Endothelial cell of umbilical vein (primary cell): ENCODE results near the gene EYS. TPM values are rescaled to one million over a fixed set of nuclear protein-coding genes. Genes with fewer than 3 reads are reported as not detected.

Experiments
- BruUV-seq: library from RNA; stranded (reverse); fragments of 400-500 nt; replicated peaks from 2 replicates; lab custom pipeline; 2021; lab: Mats Ljungman, UMichigan
- CTCF ChIA-PET: fragments of 300-600, 350-600 bp; sonication (Branson Sonifier 250); formaldehyde crosslinking; loops from one replicate; lab custom pipeline; 2021; ENCODE audit warnings: antibody characterized with exemption, inconsistent platforms; lab: Charles Lee
- POLR2A ChIA-PET: fragments of 300-600, 350-600 bp; sonication (Branson Sonifier 250); formaldehyde crosslinking; loops from one replicate; lab custom pipeline; 2021; ENCODE audit warnings: antibody characterized with exemption, inconsistent platforms; lab: Charles Lee
- DNase-seq: peaks from one replicate; pipeline ENCODE4 v3.0.0-alpha.2; 2011; ENCODE audit warnings: low read depth, low spot score
- FAIRE-seq: peaks from 2 replicates; lab custom pipeline; 2011; peaks lifted over from hg19 to GRCh38; lab: Jason Lieb, UNC
- H2AFZ ChIP-seq: 2 replicates; pipeline ENCODE4 v1.6.0; 2012; ENCODE audit warnings: low read depth, low read length, control low read depth, inconsistent platforms
- H3K27ac ChIP-seq: 2 replicates; pipeline ENCODE4 v1.5.1; 2011; ENCODE audit warnings: low read depth, mild to moderate bottlenecking, control low read depth, low read length, moderate library complexity; ENCODE audit not compliant: insufficient read depth
- H3K27me3 ChIP-seq, 2 experiments: 2 replicates each; pipeline versions ENCODE4 v1.6.0 to v1.6.1; 2011; ENCODE audit warnings: low read length in 2 of 2, mixed read lengths in 1 of 2; ENCODE audit not compliant: control insufficient read depth in 2 of 2, insufficient read depth in 2 of 2
- H3K36me3 ChIP-seq, 2 experiments: 2 replicates in 1 of 2; 3 replicates in 1 of 2; pipeline ENCODE4 v1.5.1; 2011; ENCODE audit warnings: low read length in 2 of 2, mild to moderate bottlenecking in 1 of 2, moderate library complexity in 1 of 2; ENCODE audit not compliant: control insufficient read depth in 2 of 2, insufficient read depth in 2 of 2; ENCODE audit errors: extremely low read depth in 1 of 2
- H3K4me1 ChIP-seq: 3 replicates; pipeline ENCODE4 v1.5.1; 2011; ENCODE audit warnings: mild to moderate bottlenecking, low read length; ENCODE audit not compliant: control insufficient read depth, insufficient read depth; ENCODE audit errors: extremely low read depth
- H3K4me2 ChIP-seq: 2 replicates; pipeline ENCODE4 v1.6.1; 2011; ENCODE audit warnings: low read length, control low read depth, mixed read lengths; ENCODE audit not compliant: insufficient read depth
- H3K4me3 ChIP-seq, 3 experiments: fragments of 200-600 bp in 1 of 3; sonication (generic), shearing (Covaris generic) in 1 of 3; replicated peaks in 1 of 3; 2 replicates each; pipeline ENCODE4 v1.5.1; 2011 to 2016; ENCODE audit warnings: control low read depth in 3 of 3, low read length in 3 of 3, mild to moderate bottlenecking in 2 of 3, inconsistent platforms in 1 of 3, low read depth in 1 of 3, moderate library complexity in 1 of 3; ENCODE audit not compliant: insufficient read depth in 1 of 3
- H3K79me2 ChIP-seq: 2 replicates; pipeline ENCODE4 v1.6.0; 2012; ENCODE audit warnings: low read length, inconsistent platforms; ENCODE audit not compliant: control insufficient read depth, insufficient read depth
- H3K9ac ChIP-seq: replicated peaks from 2 replicates; pipeline ENCODE3; 2011; ENCODE audit warnings: low read length, control low read depth; ENCODE audit not compliant: insufficient read depth; ENCODE audit errors: extremely low read depth
- H3K9me1 ChIP-seq: replicated peaks from 3 replicates; pipeline ENCODE4 v1.6.0; 2011; ENCODE audit warnings: mild to moderate bottlenecking, low read length; ENCODE audit not compliant: control insufficient read depth, insufficient read depth; ENCODE audit errors: extremely low read depth
- H3K9me3 ChIP-seq: replicated peaks from 2 replicates; pipeline ENCODE4 v1.5.1; 2012; ENCODE audit warnings: low read length, inconsistent platforms; ENCODE audit not compliant: control insufficient read depth, insufficient read depth
- H4K20me1 ChIP-seq: replicated peaks from 2 replicates; pipeline ENCODE3; 2011; ENCODE audit warnings: mild to moderate bottlenecking, low read length; ENCODE audit not compliant: control insufficient read depth, insufficient read depth; ENCODE audit errors: extremely low read depth
- EZH2 ChIP-seq: IDR thresholded peaks from 2 replicates; pipeline ENCODE4 v1.6.1; 2012; ENCODE audit warnings: borderline replicate concordance, low read depth, mild to moderate bottlenecking, moderate library complexity, low read length, inconsistent platforms; ENCODE audit not compliant: severe bottlenecking
- FOS ChIP-seq: IDR thresholded peaks from 2 replicates; pipeline ENCODE4 v1.6.1; 2011; ENCODE audit warnings: mild to moderate bottlenecking, low read length, moderate library complexity, borderline replicate concordance; ENCODE audit not compliant: insufficient read depth
- GATA2 ChIP-seq: IDR thresholded peaks from 2 replicates; pipeline ENCODE4 v1.7.0; 2011; ENCODE audit warnings: low read depth, mild to moderate bottlenecking, moderate library complexity, mixed read lengths, low read length; ENCODE audit not compliant: insufficient read length, insufficient read depth
- JUN ChIP-seq: IDR thresholded peaks from 2 replicates; pipeline ENCODE4 v1.6.1; 2011; ENCODE audit warnings: borderline replicate concordance, low read depth; ENCODE audit not compliant: insufficient read length, insufficient read depth
- MYC ChIP-seq: IDR thresholded peaks from one replicate; pipeline ENCODE4 v1.6.1; 2011; ENCODE audit warnings: mild to moderate bottlenecking, low read depth, low read length
- POLR2A ChIP-seq: IDR thresholded peaks from 2 replicates; pipeline ENCODE4 v1.6.1; 2012; ENCODE audit warnings: low read depth, mild to moderate bottlenecking, control low read depth, low read length
- POLR2AphosphoS5 ChIP-seq: IDR thresholded peaks from 2 replicates; pipeline ENCODE4 v1.6.1; 2012; ENCODE audit warnings: low read depth, mild to moderate bottlenecking, control low read depth, low read length, moderate library complexity; ENCODE audit not compliant: insufficient read depth
- dilution Hi-C: fragments of 300-500 bp; cut with MboI; formaldehyde crosslinking; loops from one replicate; pipeline ENCODE4 v1.15.0; 2019; ENCODE audit warnings: low sequenced_read_pairs; ENCODE audit not compliant: extremely low pct_ligation_motif_present
- intact Hi-C: fragments of 100-400 bp; cut with micrococcal nuclease; formaldehyde crosslinking; loops from one replicate; pipeline ENCODE4 v1.10.0; 2022
- polyA plus RNA-seq, 4 experiments: library from polyadenylated mRNA; depleted of rRNA in 3 of 4; stranded (reverse) in 3 of 4; unstranded in 1 of 4; fragments of >200 nt; gene quantifications; 2 replicates each; pipeline versions ENCODE4 v1.2.1 to v1.2.3, GENCODE V29; 2011 to 2012; ENCODE audit warnings: missing spikeins in 1 of 4
- total RNA-seq: library from RNA; stranded (reverse); gene quantifications from 2 replicates; pipeline ENCODE4 v1.2.3, GENCODE V29; 2021
- TF ChIP-seq, protein P1 (sequence below), 2 donors: IDR thresholded peaks; 1 replicate in 1 of 2; 2 replicates in 1 of 2; pipeline ENCODE4 v1.5.1; 2011; ENCODE audit warnings: low read length in 2 of 2, mild to moderate bottlenecking in 2 of 2, moderate library complexity in 2 of 2, control low read depth in 1 of 2, inconsistent platforms in 1 of 2, low read depth in 1 of 2; ENCODE audit not compliant: insufficient read depth in 1 of 2; ENCODE audit errors: extremely low read depth in 1 of 2
- TF ChIP-seq, protein P2 (sequence below): IDR thresholded peaks from 2 replicates; pipeline ENCODE4 v1.6.1; 2011; ENCODE audit not compliant: insufficient read depth, insufficient read length

EYS gene
- total and polyA plus RNA-seq, 2 donors (not counting 3 experiments of a cell fraction or from before 2014, with no cell fraction given), result 0.01 to 0.27 TPM

DNA sequence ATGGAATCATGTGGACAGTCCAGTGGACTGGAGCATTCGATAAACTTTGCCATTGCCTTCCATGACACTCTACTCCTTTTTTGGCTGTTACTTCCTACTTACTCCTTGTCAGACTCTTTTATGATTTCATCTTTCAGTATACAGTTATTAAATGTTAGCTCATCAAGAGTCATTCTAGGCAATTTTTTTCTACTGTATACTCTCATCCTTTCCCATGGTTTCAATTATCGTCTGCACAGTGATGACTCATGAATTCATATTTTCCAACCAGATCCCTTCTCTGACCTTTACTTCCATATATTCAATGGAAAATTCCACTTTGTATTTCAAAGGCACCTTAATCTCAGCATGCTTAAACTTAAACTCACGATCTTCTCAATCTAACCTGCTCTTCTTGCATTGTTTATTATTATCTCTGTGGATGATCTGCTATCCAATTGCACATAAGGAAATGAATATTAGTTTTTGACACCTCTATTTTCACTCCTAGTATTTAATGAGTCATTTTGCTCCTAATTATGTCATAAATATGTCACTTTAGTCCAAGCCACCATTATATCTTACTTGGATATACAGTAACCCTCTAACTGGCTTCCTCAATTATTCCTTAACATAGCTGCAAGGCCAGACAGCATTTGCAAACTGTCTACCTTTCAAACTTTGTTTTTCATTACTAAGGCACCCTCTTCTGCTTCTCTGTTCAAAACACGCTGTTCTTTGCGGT lies 1643.9 kb downstream of the EYS start:
- dilution Hi-C loops, result no loop called here
- no peaks in the 10 kb centered on the region for H3K4me1 ChIP-seq
- ChIA-PET POLR2A (no interaction called here), CTCF (no interaction called here)
- H3K9ac ChIP-seq, result no peak overlapping the region
- no peak overlapping the region for H2AFZ ChIP-seq
- no peak overlapping the region for H3K27ac ChIP-seq
- no peak overlapping the region for H3K4me2 ChIP-seq
- no peak for TF ChIP-seq JUN
- TF ChIP-seq POLR2A, result no peak
- TF ChIP-seq FOS, result peak; percentile 33
- FAIRE-seq (no peak), DNase-seq (no peak)
- no peaks in the 10 kb centered on the region for H3K9me3 ChIP-seq
- no peaks in the 10 kb centered on the region for H3K36me3 ChIP-seq
- H3K9me1 ChIP-seq, result no peaks in the 10 kb centered on the region
- BruUV-seq, result no TSS peak
- no peak overlapping the region for H3K4me3 ChIP-seq
- intact Hi-C loops, result no loop called here
- no peaks in the 10 kb centered on the region for H3K27me3 ChIP-seq
- no peaks in the 10 kb centered on the region for H4K20me1 ChIP-seq
- H3K79me2 ChIP-seq, result no peaks in the 10 kb centered on the region

DNA sequence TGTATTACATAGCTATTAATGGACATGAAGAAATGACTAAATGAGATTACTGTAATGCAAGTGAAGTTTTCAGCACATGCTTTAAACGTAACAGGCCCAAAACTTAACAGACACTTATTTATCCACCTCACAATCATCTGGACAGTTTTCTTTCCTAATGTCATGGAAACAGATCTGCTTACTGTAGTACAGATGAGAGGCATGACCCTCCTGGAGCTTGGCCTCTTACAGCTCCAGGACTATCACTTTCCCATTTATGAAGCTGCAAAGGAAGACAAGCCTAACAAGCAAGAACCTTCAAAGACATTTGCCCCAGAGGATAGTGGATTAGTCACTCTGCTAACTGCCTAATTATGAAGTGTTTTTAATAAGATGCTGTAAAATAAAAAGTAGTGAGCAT lies 1652.2 kb downstream of the EYS start:
- FAIRE-seq (no peak), DNase-seq (no peak)
- ChIA-PET CTCF (no interaction called here), POLR2A (no interaction called here)
- TF ChIP-seq MYC, result no peak
- TF ChIP-seq JUN, result no peak
- TF ChIP-seq EZH2, result no peak
- TF ChIP-seq, protein P1, sequence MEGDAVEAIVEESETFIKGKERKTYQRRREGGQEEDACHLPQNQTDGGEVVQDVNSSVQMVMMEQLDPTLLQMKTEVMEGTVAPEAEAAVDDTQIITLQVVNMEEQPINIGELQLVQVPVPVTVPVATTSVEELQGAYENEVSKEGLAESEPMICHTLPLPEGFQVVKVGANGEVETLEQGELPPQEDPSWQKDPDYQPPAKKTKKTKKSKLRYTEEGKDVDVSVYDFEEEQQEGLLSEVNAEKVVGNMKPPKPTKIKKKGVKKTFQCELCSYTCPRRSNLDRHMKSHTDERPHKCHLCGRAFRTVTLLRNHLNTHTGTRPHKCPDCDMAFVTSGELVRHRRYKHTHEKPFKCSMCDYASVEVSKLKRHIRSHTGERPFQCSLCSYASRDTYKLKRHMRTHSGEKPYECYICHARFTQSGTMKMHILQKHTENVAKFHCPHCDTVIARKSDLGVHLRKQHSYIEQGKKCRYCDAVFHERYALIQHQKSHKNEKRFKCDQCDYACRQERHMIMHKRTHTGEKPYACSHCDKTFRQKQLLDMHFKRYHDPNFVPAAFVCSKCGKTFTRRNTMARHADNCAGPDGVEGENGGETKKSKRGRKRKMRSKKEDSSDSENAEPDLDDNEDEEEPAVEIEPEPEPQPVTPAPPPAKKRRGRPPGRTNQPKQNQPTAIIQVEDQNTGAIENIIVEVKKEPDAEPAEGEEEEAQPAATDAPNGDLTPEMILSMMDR (IDR thresholded peaks at IDR 0.05; ENCODE audit: extremely low read depth in 1 of 2, insufficient read depth in 1 of 2, low read depth in 1 of 2, low read length in 2 of 2), result no peak
- no peak for TF ChIP-seq FOS
- no peak for TF ChIP-seq POLR2A
- no peak for TF ChIP-seq GATA2
- TF ChIP-seq, protein P2, sequence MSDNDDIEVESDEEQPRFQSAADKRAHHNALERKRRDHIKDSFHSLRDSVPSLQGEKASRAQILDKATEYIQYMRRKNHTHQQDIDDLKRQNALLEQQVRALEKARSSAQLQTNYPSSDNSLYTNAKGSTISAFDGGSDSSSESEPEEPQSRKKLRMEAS, result no peak
- no peak for TF ChIP-seq POLR2AphosphoS5
- Histone ChIP-seq H3K9me1 (no peaks in the 10 kb centered on the region), H4K20me1 (no peaks in the 10 kb centered on the region), H3K27me3 (no peaks in the 10 kb centered on the region), H3K4me2 (no peak overlapping the region), H2AFZ (no peak overlapping the region), H3K79me2 (no peaks in the 10 kb centered on the region), H3K27ac (no peak overlapping the region), H3K9me3 (no peaks in the 10 kb centered on the region), H3K9ac (no peak overlapping the region), H3K4me3 (no peak overlapping the region), H3K4me1 (no peaks in the 10 kb centered on the region), H3K36me3 (no peaks in the 10 kb centered on the region)
- intact Hi-C loops (no loop called here), dilution Hi-C loops (no loop called here)
- no TSS peak for BruUV-seq
